ENCODE data around the gene HS3ST4. TPM values are rescaled to one million over a fixed set of nuclear protein-coding genes. Genes with fewer than 3 reads are reported as not detected.

HS3ST4 gene
- total RNA-seq, 1 experiment from 2014 or later: not detected

GRCh38 chr16:25730396-25730795 is 38.6 kb downstream of the HS3ST4 start:
- CTCF ChIA-PET: no interaction called here
- in situ Hi-C loops (cut with HindIII; ENCODE audit: low pct_unique_long_range_greater_than_20kb, low sequenced_read_pairs): no loop called here
- DNase-seq (ENCODE audit: low read depth, low spot score) (no peak), ATAC-seq (no peak)
- intact Hi-C loops (cut with micrococcal nuclease; ENCODE audit: unreplicated experiment): no loop called here
- TF ChIP-seq SIN3A (IDR thresholded peaks at IDR 0.05; ENCODE audit: borderline replicate concordance, insufficient read depth, low read depth, low read length) (no peak), CTCF (IDR thresholded peaks at IDR 0.05) (no peak), TCF7L2 (IDR thresholded peaks at IDR 0.05; ENCODE audit: low read depth, low read length) (no peak), POLR2AphosphoS5 (IDR thresholded peaks at IDR 0.05; ENCODE audit: low read depth, low read length) (no peak)
- TF ChIP-seq, protein P1, sequence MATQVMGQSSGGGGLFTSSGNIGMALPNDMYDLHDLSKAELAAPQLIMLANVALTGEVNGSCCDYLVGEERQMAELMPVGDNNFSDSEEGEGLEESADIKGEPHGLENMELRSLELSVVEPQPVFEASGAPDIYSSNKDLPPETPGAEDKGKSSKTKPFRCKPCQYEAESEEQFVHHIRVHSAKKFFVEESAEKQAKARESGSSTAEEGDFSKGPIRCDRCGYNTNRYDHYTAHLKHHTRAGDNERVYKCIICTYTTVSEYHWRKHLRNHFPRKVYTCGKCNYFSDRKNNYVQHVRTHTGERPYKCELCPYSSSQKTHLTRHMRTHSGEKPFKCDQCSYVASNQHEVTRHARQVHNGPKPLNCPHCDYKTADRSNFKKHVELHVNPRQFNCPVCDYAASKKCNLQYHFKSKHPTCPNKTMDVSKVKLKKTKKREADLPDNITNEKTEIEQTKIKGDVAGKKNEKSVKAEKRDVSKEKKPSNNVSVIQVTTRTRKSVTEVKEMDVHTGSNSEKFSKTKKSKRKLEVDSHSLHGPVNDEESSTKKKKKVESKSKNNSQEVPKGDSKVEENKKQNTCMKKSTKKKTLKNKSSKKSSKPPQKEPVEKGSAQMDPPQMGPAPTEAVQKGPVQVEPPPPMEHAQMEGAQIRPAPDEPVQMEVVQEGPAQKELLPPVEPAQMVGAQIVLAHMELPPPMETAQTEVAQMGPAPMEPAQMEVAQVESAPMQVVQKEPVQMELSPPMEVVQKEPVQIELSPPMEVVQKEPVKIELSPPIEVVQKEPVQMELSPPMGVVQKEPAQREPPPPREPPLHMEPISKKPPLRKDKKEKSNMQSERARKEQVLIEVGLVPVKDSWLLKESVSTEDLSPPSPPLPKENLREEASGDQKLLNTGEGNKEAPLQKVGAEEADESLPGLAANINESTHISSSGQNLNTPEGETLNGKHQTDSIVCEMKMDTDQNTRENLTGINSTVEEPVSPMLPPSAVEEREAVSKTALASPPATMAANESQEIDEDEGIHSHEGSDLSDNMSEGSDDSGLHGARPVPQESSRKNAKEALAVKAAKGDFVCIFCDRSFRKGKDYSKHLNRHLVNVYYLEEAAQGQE (IDR thresholded peaks at IDR 0.05; ENCODE audit: insufficient read depth in 1 of 2, low read depth in 2 of 2, low read length in 1 of 2): no peak
- Histone ChIP-seq H3K27ac (ENCODE audit: low read length) (no peak overlapping the region), H3K27me3 (ENCODE audit: control insufficient read depth, insufficient read depth, low read length) (peaks cover 9% of the 10 kb centered on the region; the same call in 1 of the 2 replicates), H3K4me1 (ENCODE audit: control insufficient read depth, insufficient read depth, low read length) (no peaks in the 10 kb centered on the region), H3K36me3 (ENCODE audit: control insufficient read depth, insufficient read depth, low read length) (no peaks in the 10 kb centered on the region), H3K4me3 (ENCODE audit: low read depth in 2 of 2, low read length in 2 of 2) (no peak overlapping the region), H3K9me3 (ENCODE audit: control insufficient read depth, insufficient read depth, low read depth, low read length) (no peaks in the 10 kb centered on the region)
- BruUV-seq (replicated peaks): no TSS peak
- POLR2A ChIA-PET: interaction anchor here (0.5 kb wide), 1 partner anchor 360 kb away, joined by 4 read pairs; no protein-coding TSS in a partner anchor

DNA sequence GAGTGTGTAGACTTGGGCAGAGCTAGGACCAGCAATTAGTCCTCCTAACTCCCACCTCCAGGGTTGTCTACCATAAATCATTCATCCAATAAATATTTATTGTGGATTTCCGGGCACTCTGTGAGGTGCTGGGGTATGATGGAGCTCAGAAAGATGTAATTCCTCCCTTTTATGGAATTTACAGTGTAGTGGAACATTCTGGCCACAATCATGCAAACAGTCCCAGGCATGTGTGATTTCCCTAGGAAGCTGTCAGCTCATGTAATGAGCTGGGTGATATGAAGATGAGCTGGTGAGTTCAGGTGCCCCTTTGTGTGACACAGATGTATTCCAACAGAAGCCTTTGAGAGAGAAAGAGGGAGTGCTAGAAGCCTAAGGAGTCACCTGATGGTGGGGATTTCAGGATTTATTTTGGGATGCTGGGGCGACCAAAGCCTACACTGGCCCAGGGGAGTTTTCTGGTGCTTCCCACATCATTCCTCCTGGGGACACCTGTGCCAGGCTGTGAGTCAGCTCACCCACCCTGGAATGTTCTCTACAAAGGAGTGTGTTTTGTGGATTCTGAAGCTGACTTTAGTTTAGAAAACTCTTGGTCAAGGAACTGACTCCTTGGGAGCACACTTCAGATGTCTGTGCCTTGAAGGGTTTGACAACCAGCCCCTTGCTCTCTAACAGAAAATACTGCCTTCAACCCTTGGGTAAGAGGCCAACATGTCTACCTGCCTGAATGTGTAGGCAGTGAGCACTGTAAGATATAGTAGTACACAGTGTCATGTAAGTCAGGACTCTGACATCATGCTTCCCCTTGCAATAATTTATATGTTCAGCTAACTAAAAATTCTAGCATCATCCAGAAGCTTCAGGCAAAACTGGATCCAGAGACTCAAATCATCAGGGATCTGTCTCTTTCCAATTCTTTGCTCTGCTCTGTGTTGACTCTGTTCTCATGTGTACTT is 42.9 kb downstream of the HS3ST4 start:
- DNase-seq (ENCODE audit: low read depth, low spot score) (no peak), ATAC-seq (no peak)
- CTCF ChIA-PET: no interaction called here
- in situ Hi-C loops (cut with HindIII; ENCODE audit: low pct_unique_long_range_greater_than_20kb, low sequenced_read_pairs) (no loop called here), intact Hi-C loops (cut with micrococcal nuclease; ENCODE audit: unreplicated experiment) (no loop called here)
- H3K27ac ChIP-seq (ENCODE audit: low read length): no peak overlapping the region
- no TSS peak for BruUV-seq (replicated peaks)
- no peak overlapping the region for H3K4me3 ChIP-seq (ENCODE audit: low read depth in 2 of 2, low read length in 2 of 2)
- POLR2A ChIA-PET: no interaction called here
- no peaks in the 10 kb centered on the region for H3K4me1 ChIP-seq (ENCODE audit: control insufficient read depth, insufficient read depth, low read length)
- H3K9me3 ChIP-seq (ENCODE audit: control insufficient read depth, insufficient read depth, low read depth, low read length): no peaks in the 10 kb centered on the region
- TF ChIP-seq, protein P1 (IDR thresholded peaks at IDR 0.05; ENCODE audit: insufficient read depth in 1 of 2, low read depth in 2 of 2, low read length in 1 of 2): no peak
- TF ChIP-seq CTCF (IDR thresholded peaks at IDR 0.05) (no peak), TCF7L2 (IDR thresholded peaks at IDR 0.05; ENCODE audit: low read depth, low read length) (no peak), POLR2AphosphoS5 (IDR thresholded peaks at IDR 0.05; ENCODE audit: low read depth, low read length) (no peak), SIN3A (IDR thresholded peaks at IDR 0.05; ENCODE audit: borderline replicate concordance, insufficient read depth, low read depth, low read length) (no peak)
- no peaks in the 10 kb centered on the region for H3K36me3 ChIP-seq (ENCODE audit: control insufficient read depth, insufficient read depth, low read length)
- peaks cover 4% of the 10 kb centered on the region; the same call in 1 of the 2 replicates for H3K27me3 ChIP-seq (ENCODE audit: control insufficient read depth, insufficient read depth, low read length)

Data from Panc1 (cell line).